A673 (cell line): ENCODE results near the gene GPR61. TPM values are rescaled to one million over a fixed set of nuclear protein-coding genes. Genes with fewer than 3 reads are reported as not detected.

Experiments used
- BruUV-seq: library from RNA; stranded (reverse); fragments of 400-500 nt; replicated peaks from 2 replicates; lab custom pipeline; 2021; lab: Mats Ljungman, UMichigan
- CTCF ChIA-PET: fragments of 300-600 bp; sonication (Branson Sonifier 250); formaldehyde crosslinking; loops from one replicate; lab custom pipeline; 2022; ENCODE audit warnings: antibody characterized with exemption; lab: Charles Lee
- POLR2A ChIA-PET: fragments of 300-600 bp; sonication (Branson Sonifier 250); formaldehyde crosslinking; loops from one replicate; lab custom pipeline; 2022; ENCODE audit warnings: antibody characterized with exemption; ENCODE audit not compliant: low non-redundant PET; lab: Charles Lee
- DNase-seq: peaks from one replicate; pipeline ENCODE4 v3.0.0-alpha.2; 2015; ENCODE audit warnings: low spot score
- H3K27ac ChIP-seq: fragments of 200-600 bp; sonication (generic); 2 replicates; pipeline ENCODE4 v1.5.1; 2016; ENCODE audit warnings: mixed run types, low read depth, mild to moderate bottlenecking, mixed read lengths, antibody characterized with exemption, low read length; ENCODE audit not compliant: poor library complexity, severe bottlenecking
- H3K27me3 ChIP-seq: fragments of 200-600 bp; sonication (generic); replicated peaks from 2 replicates; pipeline ENCODE4 v1.6.1; 2017; ENCODE audit warnings: mixed run types, low read depth, mild to moderate bottlenecking, mixed read lengths, antibody characterized with exemption, low read length; ENCODE audit not compliant: insufficient read depth, poor library complexity
- H3K36me3 ChIP-seq: fragments of 200-600 bp; sonication (generic); 2 replicates; pipeline ENCODE4 v1.6.1; 2016; ENCODE audit warnings: mixed run types, mild to moderate bottlenecking, mixed read lengths, antibody characterized with exemption, low read length; ENCODE audit not compliant: insufficient read depth, poor library complexity, severe bottlenecking
- H3K4me1 ChIP-seq: fragments of 200-600 bp; sonication (generic); 2 replicates; pipeline ENCODE4 v1.6.1; 2017; ENCODE audit warnings: mixed run types, mild to moderate bottlenecking, mixed read lengths, antibody characterized with exemption, low read length; ENCODE audit not compliant: insufficient read depth, poor library complexity, severe bottlenecking
- H3K4me3 ChIP-seq: fragments of 200-600 bp; sonication (generic); 2 replicates; pipeline ENCODE4 v1.5.1; 2016; ENCODE audit warnings: low read depth, mixed run types, mild to moderate bottlenecking, mixed read lengths, low read length; ENCODE audit not compliant: poor library complexity, severe bottlenecking
- H3K9me3 ChIP-seq: fragments of 200-600 bp; sonication (generic); 2 replicates; pipeline ENCODE4 v1.6.1; 2016; ENCODE audit warnings: mixed run types, low read depth, mild to moderate bottlenecking, mixed read lengths, antibody characterized with exemption, low read length; ENCODE audit not compliant: poor library complexity, severe bottlenecking
- EZH2 ChIP-seq: fragments of 200-600 bp; sonication (generic); IDR thresholded peaks from 2 replicates; pipeline ENCODE4 v1.6.1; 2017; ENCODE audit warnings: borderline replicate concordance, low read depth, mild to moderate bottlenecking, mixed read lengths, antibody characterized with exemption, low read length; ENCODE audit not compliant: poor library complexity, severe bottlenecking
- intact Hi-C: fragments of 100-400 bp; cut with micrococcal nuclease; formaldehyde crosslinking; loops from one replicate; pipeline ENCODE4 v1.10.0; 2022; ENCODE audit not compliant: unreplicated experiment
- total RNA-seq: library from RNA; stranded (reverse); gene quantifications from 2 replicates; pipeline ENCODE4 v1.2.3, GENCODE V29; 2021
- TF ChIP-seq, protein P1 (sequence below): fragments of 300-800, 200-600 bp; sonication (generic); conservative IDR thresholded peaks from 2 replicates; pipeline ENCODE4 v1.5.1; 2017; ENCODE audit warnings: low read depth, mild to moderate bottlenecking, antibody characterized with exemption, low read length, moderate library complexity, mixed read lengths

The GPR61 gene
- total RNA-seq, 1 experiment from 2014 or later = not detected

DNA sequence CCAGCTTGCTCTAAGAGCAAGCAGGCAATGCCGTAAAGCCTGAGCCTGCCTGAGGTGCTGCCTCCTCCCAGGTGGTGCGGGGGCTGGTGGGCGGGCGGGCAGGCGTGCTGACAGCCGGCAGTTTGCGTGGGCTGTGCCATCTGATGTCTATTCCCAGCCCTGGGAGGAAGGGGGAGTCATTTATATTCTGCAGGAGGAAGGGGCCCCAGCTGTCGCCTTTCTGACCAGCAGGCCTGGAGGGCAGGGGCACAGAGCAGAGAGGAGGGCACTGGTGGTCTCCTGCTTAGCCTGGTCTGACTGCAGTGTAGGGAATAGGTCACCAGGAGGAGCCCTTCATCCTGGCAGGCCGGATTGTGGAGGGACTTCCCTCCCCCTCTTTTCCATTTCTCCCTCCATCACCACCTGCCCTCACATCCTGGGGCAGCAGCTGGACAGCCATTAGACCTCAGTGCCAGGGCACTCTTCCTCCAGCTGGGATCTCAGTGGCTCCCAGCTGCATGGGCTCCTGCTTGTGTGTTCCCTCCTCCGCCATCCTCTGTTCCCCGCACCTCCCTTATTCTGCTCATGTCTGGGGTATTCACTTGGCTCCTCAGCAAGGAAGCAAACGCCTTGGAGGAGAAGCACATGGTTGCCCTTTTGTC is 41.4 kb upstream of the GPR61 start:
- BruUV-seq = no TSS peak
- Histone ChIP-seq H3K27me3 (no peaks in the 10 kb centered on the region), H3K4me3 (no peak overlapping the region), H3K9me3 (no peaks in the 10 kb centered on the region), H3K27ac (no peak overlapping the region), H3K4me1 (no peaks in the 10 kb centered on the region), H3K36me3 (peaks cover 5% of the 10 kb centered on the region)
- no peak for TF ChIP-seq EZH2
- TF ChIP-seq, protein P1, sequence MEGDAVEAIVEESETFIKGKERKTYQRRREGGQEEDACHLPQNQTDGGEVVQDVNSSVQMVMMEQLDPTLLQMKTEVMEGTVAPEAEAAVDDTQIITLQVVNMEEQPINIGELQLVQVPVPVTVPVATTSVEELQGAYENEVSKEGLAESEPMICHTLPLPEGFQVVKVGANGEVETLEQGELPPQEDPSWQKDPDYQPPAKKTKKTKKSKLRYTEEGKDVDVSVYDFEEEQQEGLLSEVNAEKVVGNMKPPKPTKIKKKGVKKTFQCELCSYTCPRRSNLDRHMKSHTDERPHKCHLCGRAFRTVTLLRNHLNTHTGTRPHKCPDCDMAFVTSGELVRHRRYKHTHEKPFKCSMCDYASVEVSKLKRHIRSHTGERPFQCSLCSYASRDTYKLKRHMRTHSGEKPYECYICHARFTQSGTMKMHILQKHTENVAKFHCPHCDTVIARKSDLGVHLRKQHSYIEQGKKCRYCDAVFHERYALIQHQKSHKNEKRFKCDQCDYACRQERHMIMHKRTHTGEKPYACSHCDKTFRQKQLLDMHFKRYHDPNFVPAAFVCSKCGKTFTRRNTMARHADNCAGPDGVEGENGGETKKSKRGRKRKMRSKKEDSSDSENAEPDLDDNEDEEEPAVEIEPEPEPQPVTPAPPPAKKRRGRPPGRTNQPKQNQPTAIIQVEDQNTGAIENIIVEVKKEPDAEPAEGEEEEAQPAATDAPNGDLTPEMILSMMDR = peak; percentile 59
- intact Hi-C loops = loop anchor here (2.0 kb wide), 1 partner anchor 35 kb away; no protein-coding TSS in a partner anchor
- POLR2A ChIA-PET = no interaction called here
- CTCF ChIA-PET = no interaction called here
- no peak for DNase-seq

- H3K4me3 ChIP-seq = no peak overlapping the region
- DNase-seq = no peak
- H3K36me3 ChIP-seq = peaks cover 5% of the 10 kb centered on the region
- CTCF ChIA-PET = interaction anchor here (0.9 kb wide), 1 partner anchor 8 kb away, joined by 3 read pairs; no protein-coding TSS in a partner anchor
- POLR2A ChIA-PET = no interaction called here
- no peaks in the 10 kb centered on the region for H3K4me1 ChIP-seq
- BruUV-seq = no TSS peak
- intact Hi-C loops = loop anchor here (2.0 kb wide), 1 partner anchor 34 kb away; no protein-coding TSS in a partner anchor
- H3K27me3 ChIP-seq = no peaks in the 10 kb centered on the region
- TF ChIP-seq, protein P1 = no peak
- no peak for TF ChIP-seq EZH2
- no peaks in the 10 kb centered on the region for H3K9me3 ChIP-seq
- H3K27ac ChIP-seq = no peak overlapping the region
Measured at GRCh38 chr1:109499081-109499480, 40.6 kb upstream of the GPR61 start.

GRCh38 chr1:109499661-109500536 is 39.8 kb upstream of the GPR61 start:
- DNase-seq = peak; percentile 44
- peaks cover 5% of the 10 kb centered on the region for H3K36me3 ChIP-seq
- ChIA-PET CTCF (interaction anchor here (0.7 to 1.0 kb wide), 3 partner anchors 9 to 33 kb away, joined by 3 to 5 read pairs (median 5); no protein-coding TSS in a partner anchor), POLR2A (no interaction called here)
- no peaks in the 10 kb centered on the region for H3K27me3 ChIP-seq
- no peaks in the 10 kb centered on the region for H3K4me1 ChIP-seq
- H3K27ac ChIP-seq = no peak overlapping the region
- H3K9me3 ChIP-seq = no peaks in the 10 kb centered on the region
- BruUV-seq = no TSS peak
- TF ChIP-seq EZH2 = no peak
- TF ChIP-seq, protein P1 = peak; percentile 60
- intact Hi-C loops = loop anchor here (2.0 kb wide), 1 partner anchor 33 kb away; no protein-coding TSS in a partner anchor
- H3K4me3 ChIP-seq = no peak overlapping the region
